A549 (cell line): ENCODE results near the gene RTN4.

Experiments
- BHLHE40 ChIP-seq: IDR thresholded peaks from 2 replicates; pipeline ENCODE4 v1.6.1; 2012; ENCODE audit warnings: low read depth, low read length, inconsistent platforms
- CEBPB ChIP-seq, 2 experiments: fragments of >200 bp in 1 of 2; sonication (Bioruptor Twin) in 1 of 2; formaldehyde crosslinking in 1 of 2; IDR thresholded peaks; 2 replicates each; pipeline ENCODE4 v1.6.1; 2012 to 2016
- CHD2 ChIP-seq: fragments of 150-350 bp; IDR thresholded peaks from 2 replicates; pipeline ENCODE4 v1.6.1; 2014; ENCODE audit warnings: low read length; ENCODE audit not compliant: partially characterized antibody
- CTCF ChIP-seq: fragments of >200 bp; sonication (Bioruptor Twin); formaldehyde crosslinking; IDR thresholded peaks from 3 replicates; pipeline ENCODE4 v1.5.1; 2016
- HMGXB4 ChIP-seq: fragments of 250-450 bp; sonication (Bioruptor Pico); IDR thresholded peaks from 2 replicates; pipeline ENCODE4 v1.5.0; 2021; ENCODE audit warnings: mild to moderate bottlenecking, moderate library complexity, borderline replicate concordance
- KDM1A ChIP-seq: fragments of 200-600 bp; sonication (generic); IDR thresholded peaks from 2 replicates; pipeline ENCODE4 v1.6.1; 2016; ENCODE audit warnings: low read depth, mild to moderate bottlenecking
- MAX ChIP-seq: IDR thresholded peaks from 2 replicates; pipeline ENCODE4 v1.6.1; 2012
- MAZ ChIP-seq: fragments of 150-350 bp; IDR thresholded peaks from 2 replicates; pipeline ENCODE4 v1.6.1; 2014; ENCODE audit warnings: antibody characterized with exemption, low read depth, low read length, borderline replicate concordance
- NR3C1 ChIP-seq: fragments of >200 bp; sonication (Bioruptor Twin); formaldehyde crosslinking; IDR thresholded peaks from 3 replicates; pipeline ENCODE4 v1.6.1; 2017
- POLR2A ChIP-seq: IDR thresholded peaks from 2 replicates; pipeline ENCODE4 v1.6.1; 2012; ENCODE audit warnings: mild to moderate bottlenecking, low read length
- RAD21 ChIP-seq, 2 experiments: fragments of >200 bp in 1 of 2; sonication (Bioruptor Twin) in 1 of 2; formaldehyde crosslinking in 1 of 2; IDR thresholded peaks in 1 of 2; conservative IDR thresholded peaks in 1 of 2; 2 replicates in 1 of 2; 3 replicates in 1 of 2; pipeline ENCODE4 v1.6.1; 2012 to 2018; ENCODE audit warnings: inconsistent platforms in 1 of 2
- REST ChIP-seq: fragments of 200-600 bp; sonication (generic); IDR thresholded peaks from 2 replicates; pipeline ENCODE4 v1.6.1; 2016; ENCODE audit warnings: antibody characterized with exemption, mild to moderate bottlenecking, moderate library complexity
- SMC3 ChIP-seq: fragments of >200 bp; sonication (Bioruptor Twin); formaldehyde crosslinking; IDR thresholded peaks from 3 replicates; pipeline ENCODE4 v1.6.1; 2018; ENCODE audit warnings: inconsistent platforms
- TP53 ChIP-seq: fragments of 250-450 bp; sonication (Bioruptor Pico); IDR thresholded peaks from 2 replicates; pipeline ENCODE4 v1.5.0; 2021; ENCODE audit warnings: mild to moderate bottlenecking, moderate library complexity

- TF ChIP-seq KDM1A (no peak), CTCF (no peak), CHD2 (no peak), POLR2A (no peak), BHLHE40 (no peak), TP53 (no peak), CEBPB (IDR thresholded peaks at IDR 0.05) (no peak), RAD21 (conservative IDR thresholded peaks at IDR 0.05 in 1 of 2, IDR thresholded peaks at IDR 0.05 in 1 of 2) (no peak), NR3C1 (no peak), REST (no peak), SMC3 (no peak), HMGXB4 (CRISPR knock-in tag) (no peak), MAZ (no peak), MAX (no peak)
Measured at GRCh38 chr2:55018619-55019018, 31.6 kb downstream of the RTN4 start.
